Sciatic nerve (tissue), 2 donors: ENCODE data around the gene TPMT. TPM values are rescaled to one million over a fixed set of nuclear protein-coding genes. Genes with fewer than 3 reads are reported as not detected.

Source experiments
- ATAC-seq: fragments of 200-7000 bp; cut with Tn5 transposase; one replicate; pipeline ENCODE4 v1.9.1; 2020; ENCODE audit warnings: mild to moderate bottlenecking, moderate library complexity
- DNase-seq: peaks from one replicate; pipeline ENCODE4 v3.0.0-alpha.2; 2020; ENCODE audit warnings: low spot score
- intact Hi-C: fragments of 100-400 bp; cut with DNase I; formaldehyde crosslinking; loops from one replicate; pipeline ENCODE4 v1.14.2; 2022
- total RNA-seq: library from RNA; stranded (reverse); fragmentation: NEBNext Ultra II Directional; extraction: Animal tissue kit (Norgen Biotek cat#: 25700); gene quantifications from one replicate; pipeline ENCODE4 v1.2.1, GENCODE V29; 2021
- donor health status: DM: no; HTN: no; CAD: no.
- donor health status: DM: no; HTN: no; CAD: no.

The TPMT gene
- total RNA-seq, 1 donor from 2014 or later = 5.4 TPM

- no peak for ATAC-seq
- no peak for DNase-seq
- intact Hi-C loops = no loop called here
Measured at GRCh38 chr6:18081025-18081668, 73.7 kb downstream of the TPMT start.

- no peak for DNase-seq
Measured at GRCh38 chr6:18080544-18080943, 74.3 kb downstream of the TPMT start.

GRCh38 chr6:18078866-18079265, 76.0 kb downstream of the TPMT start:
- ATAC-seq (no peak), DNase-seq (no peak)
- intact Hi-C loops = no loop called here

More at GRCh38 chr6:18080544-18080943, 74.3 kb downstream of the TPMT start:
- intact Hi-C loops = no loop called here
- ATAC-seq = no peak

Other genes with a start within 250 kb of the TPMT start
- 72.8 TPM for gene KIF13A, start 167.4 kb downstream of the TPMT start, total RNA-seq
- 1.8 TPM for gene NHLRC1, start 32.4 kb downstream of the TPMT start, total RNA-seq
- gene KDM1B, start 345 bp upstream of the TPMT start, total RNA-seq = 15.8 TPM
- gene DEK, start 109.5 kb upstream of the TPMT start, total RNA-seq = 85.3 TPM
- gene RNF144B, start 232.3 kb upstream of the TPMT start, total RNA-seq = 19.0 TPM